HG03558 (cell line): ENCODE measurements around the gene RHEX.

Source experiments
- ATAC-seq: cut with Tn5 transposase; IDR thresholded peaks from one replicate; pipeline ENCODE4 v1.9.1; 2021; ENCODE audit warnings: moderate number of reproducible peaks; ENCODE audit not compliant: unreplicated experiment; ENCODE audit errors: extremely low read depth

The RHEX gene

GRCh38 chr1:206112600-206113301 lies 59.8 kb downstream of the RHEX start:
- no peak for ATAC-seq

- ATAC-seq, result no peak
These were observed 62.0 kb downstream of the RHEX start for GRCh38 chr1:206114692-206115640.

- ATAC-seq, result no peak
These were observed 62.8 kb downstream of the RHEX start for GRCh38 chr1:206115791-206116190.

DNA sequence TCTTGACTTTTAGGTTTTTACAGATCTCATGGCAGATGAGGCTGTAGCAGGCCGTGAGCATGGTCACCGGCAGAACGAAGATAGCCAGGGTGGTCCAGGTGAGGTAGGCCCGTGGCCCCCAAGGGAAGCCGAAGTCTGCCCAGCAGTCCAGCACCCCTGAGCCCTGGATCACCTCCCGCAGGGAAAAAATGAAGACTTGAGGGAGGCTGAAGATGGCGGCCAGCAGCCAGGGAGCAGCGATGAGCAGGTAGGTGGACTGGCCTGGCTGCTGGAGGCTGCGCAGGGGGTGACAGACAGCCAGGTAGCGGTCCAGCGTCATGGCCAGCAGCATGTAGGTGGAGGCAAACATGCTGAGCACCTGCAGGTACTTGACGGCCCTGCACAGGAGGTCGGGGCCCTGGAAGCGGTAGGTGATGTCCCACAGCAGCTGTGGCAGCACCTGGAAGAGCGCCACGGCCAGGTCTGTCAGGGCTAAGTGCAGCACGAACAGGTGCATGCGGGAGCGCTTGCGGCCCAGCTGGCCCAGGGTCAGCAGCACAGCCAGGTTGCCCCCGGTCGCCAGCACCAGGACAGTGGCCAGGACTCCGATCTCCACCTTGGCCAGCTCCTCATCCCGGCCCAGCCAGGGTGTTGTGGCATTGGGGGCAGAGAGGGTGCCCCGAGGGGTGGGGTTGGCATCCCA lies 63.4 kb downstream of the RHEX start:
- ATAC-seq, result no peak

DNA sequence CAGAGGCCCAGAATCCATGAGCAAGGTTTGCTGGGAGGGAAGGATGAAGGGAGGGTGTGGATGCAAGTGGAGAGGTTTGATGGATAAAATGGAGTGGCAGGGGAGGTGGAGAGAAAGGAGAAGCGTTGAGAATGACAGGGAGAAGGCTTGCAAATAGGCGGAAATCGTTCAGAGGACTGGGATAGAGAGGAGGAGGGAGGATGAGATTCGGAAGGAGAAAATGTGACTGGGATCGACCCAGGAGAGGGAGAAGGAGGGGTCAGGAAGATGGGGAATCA lies 63.8 kb downstream of the RHEX start:
- no peak for ATAC-seq

- no peak for ATAC-seq
These were observed 64.4 kb downstream of the RHEX start, which contains the start of gene AVPR1B for GRCh38 chr1:206117151-206117948. TSS of gene AVPR1B (minus strand) at chr1:206117388. CDS start at chr1:206116890, 498 bp downstream.

GRCh38 chr1:206120406-206120805 lies 67.4 kb downstream of the RHEX start:
- no peak for ATAC-seq

DNA sequence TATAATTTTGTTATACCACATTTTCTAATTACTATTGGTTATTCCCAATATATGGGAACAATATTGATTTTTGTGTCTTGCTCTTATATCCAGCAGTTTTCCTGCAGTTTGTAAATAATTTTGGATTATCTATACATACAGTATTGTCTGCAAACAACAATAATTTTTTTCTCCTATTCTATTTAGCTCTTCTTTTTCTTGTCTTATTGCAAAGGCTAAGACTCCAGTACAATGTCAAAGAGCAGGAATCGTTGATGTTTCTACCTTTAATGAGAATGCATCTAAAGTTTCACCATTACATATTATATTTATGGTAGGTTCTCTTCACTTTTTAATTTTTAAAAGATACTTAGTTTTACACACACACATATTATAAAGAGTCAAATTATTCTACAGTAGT lies 68.3 kb downstream of the RHEX start:
- ATAC-seq, result no peak

- ATAC-seq, result no peak
These were observed 69.7 kb downstream of the RHEX start for GRCh38 chr1:206122686-206123085.

- no peak for ATAC-seq
These were observed 72.4 kb downstream of the RHEX start for GRCh38 chr1:206125346-206125745.

DNA sequence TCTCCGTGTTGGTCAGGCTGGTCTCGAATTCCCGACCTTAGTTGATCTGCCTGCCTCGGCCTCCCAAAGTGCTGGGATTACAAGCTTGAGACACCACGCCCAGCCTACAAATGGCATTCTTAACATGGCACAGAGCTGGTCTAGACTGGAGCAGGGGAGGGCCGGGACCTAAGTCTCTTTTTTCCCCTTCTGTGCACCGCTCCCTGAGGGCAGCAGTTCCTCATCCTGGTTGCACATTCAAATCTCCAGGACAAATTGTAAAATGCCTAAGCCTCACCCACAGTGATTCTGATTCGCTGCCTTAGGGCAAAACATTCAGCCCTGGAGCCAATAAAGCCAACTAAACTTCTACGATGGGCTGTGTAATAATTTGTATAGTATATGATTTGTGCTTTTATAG lies 74.4 kb downstream of the RHEX start:
- ATAC-seq, result no peak

DNA sequence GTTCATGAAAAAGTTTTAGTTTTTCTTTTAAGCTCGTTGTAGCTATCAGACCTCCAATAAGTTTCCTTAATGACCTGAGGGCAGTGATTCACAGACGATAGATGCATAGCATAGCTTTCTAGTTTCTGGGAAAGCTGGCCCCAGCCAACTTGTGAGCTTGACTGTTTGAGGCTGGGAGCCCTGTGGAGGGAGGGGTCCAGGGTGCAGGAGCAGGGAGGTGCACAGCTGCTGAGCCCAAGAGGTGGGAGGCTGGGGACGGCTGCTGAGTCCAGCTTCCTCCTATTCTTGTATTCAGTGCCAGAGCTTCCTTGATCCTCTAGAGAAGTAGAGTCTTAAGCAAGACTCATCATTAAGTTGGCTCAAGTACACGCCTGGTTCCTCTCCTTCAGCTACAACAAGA lies 75.2 kb downstream of the RHEX start:
- no peak for ATAC-seq

GRCh38 chr1:206131037-206131436 lies 78.1 kb downstream of the RHEX start:
- no peak for ATAC-seq

DNA sequence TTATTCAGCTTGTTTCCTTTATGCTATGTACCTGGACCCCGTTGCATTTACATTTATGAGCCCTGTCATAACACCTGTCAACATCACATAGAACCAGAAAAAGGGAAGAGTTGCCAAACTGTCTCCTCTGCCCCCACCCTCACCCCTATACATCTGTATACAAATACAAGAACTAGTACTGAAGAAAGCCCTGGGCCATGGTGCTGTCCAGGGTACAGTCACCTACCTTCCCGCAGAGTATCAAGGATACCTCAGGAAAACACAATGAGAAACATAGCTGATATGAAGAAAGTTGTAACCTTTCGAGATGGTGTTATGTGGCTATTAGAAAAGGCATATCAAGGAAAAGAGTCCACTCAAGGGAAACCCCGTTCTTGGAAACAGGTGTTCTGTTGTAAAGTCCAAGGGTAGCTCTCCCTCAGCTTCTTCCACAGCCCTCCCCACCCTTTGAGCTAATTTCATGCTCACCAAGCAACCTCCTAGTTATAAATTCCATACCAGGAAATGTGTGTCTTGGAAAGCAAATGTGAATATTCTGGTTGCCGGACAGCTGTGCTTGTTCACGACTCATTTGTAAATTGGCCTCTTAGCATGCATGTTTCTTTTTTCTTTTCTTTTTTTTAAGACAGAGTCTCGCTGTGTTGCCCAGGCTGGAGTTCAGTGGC lies 80.9 kb downstream of the RHEX start:
- ATAC-seq, result no peak

DNA sequence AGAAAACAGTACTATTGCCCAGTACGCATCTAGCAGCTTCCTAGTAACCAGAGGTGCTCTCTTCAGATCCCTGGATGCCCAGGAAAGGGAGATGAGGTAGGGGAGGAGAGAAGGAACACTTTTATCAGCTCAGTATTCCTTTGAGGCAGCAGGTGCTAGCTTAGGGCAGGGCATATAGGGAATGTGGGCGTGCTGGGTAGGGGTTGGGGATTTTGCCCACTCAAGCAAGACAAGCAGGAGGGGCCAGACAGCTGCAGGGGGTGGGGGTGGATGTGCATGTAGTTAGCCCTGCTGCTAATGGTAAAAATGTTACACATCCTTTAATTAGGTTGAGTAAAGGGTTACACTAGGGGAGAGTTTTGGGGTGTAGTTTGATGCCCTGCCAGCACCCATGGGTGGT lies 82.3 kb downstream of the RHEX start:
- ATAC-seq, result no peak

DNA sequence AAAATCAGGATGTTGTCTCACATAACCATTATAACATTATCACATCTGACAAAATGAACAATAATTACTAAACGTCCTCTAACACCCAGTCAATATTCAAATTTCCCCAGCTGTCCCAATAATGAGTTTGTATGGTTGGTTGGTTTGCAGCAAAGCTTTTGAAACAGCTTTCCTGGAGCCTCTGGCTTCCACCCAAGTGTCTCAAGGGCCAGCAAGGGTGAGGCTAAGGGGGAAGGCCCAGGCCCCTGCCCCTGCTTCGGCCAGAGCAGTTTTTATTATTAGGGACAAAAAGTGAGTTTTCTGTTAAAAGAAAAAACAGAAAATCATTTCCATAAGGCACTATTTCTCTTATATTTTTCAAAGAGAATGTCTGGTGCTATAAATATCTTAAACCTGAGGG lies 83.3 kb downstream of the RHEX start:
- no peak for ATAC-seq

- no peak for ATAC-seq
These were observed 89.0 kb downstream of the RHEX start for GRCh38 chr1:206142011-206142410.

DNA sequence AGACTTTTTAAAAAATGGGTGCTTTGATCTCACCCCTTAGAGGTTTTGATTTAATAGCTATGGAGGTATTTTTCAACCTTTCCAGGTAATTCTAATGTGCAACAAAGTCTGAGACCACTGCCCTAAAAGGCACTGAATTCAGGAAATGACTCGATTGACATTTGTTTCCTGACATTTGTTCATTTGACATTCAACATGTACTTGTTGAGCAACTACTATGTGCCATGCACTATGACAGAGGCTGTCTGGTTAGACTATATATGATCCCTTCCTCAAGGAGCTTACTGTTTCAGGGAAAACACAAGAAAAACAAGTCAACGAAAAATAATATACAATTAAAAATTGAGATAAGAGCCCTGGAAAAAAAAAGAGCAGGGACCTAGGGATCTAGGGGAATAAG lies 89.8 kb downstream of the RHEX start:
- ATAC-seq, result no peak

- no peak for ATAC-seq
These were observed 90.7 kb downstream of the RHEX start for GRCh38 chr1:206143537-206144172.
